CD4-positive, CD25-positive, alpha-beta regulatory T cell (primary cell): ENCODE data around the gene PARP4. TPM values are rescaled to one million over a fixed set of nuclear protein-coding genes. Genes with fewer than 3 reads are reported as not detected.
"Not testable (repeated sequence)": the region's sequence is repeated elsewhere in the genome, so short reads cannot be mapped to it uniquely, and the experiment has no call there.

Source experiments
- ATAC-seq, 2 donors: fragments of 150-1000 bp; cut with Tn5 transposase; one replicate each; pipeline ENCODE4 v1.10.0; 2021; ENCODE audit warnings: low read depth in 2 of 2, moderate number of reproducible peaks in 2 of 2, moderate library complexity in 1 of 2
- DNase-seq, 3 donors: peaks; one replicate each; pipeline versions ENCODE4 v3.0.0 to v3.0.0-alpha.2; 2012 to 2022; ENCODE audit warnings: mixed read lengths in 1 of 3
- H3K27ac ChIP-seq: one replicate; pipeline ENCODE4 v1.7.0; 2013; ENCODE audit warnings: mild to moderate bottlenecking, low read length; ENCODE audit not compliant: insufficient read depth, poor library complexity, severe bottlenecking
- H3K27me3 ChIP-seq: one replicate; pipeline ENCODE4 v1.7.0; 2013; ENCODE audit warnings: low read length; ENCODE audit not compliant: control insufficient read depth, insufficient read depth
- H3K36me3 ChIP-seq: one replicate; pipeline ENCODE4 v1.7.0; 2013; ENCODE audit warnings: mild to moderate bottlenecking, low read length, moderate library complexity; ENCODE audit not compliant: control insufficient read depth, insufficient read depth
- H3K4me1 ChIP-seq: 2 replicates; pipeline ENCODE4 v1.7.0; 2013; ENCODE audit warnings: mild to moderate bottlenecking, low read length; ENCODE audit not compliant: insufficient read depth, control insufficient read depth, poor library complexity, severe bottlenecking
- H3K4me3 ChIP-seq: one replicate; pipeline ENCODE4 v1.7.0; 2013; ENCODE audit warnings: low read depth, mild to moderate bottlenecking, low read length, moderate library complexity
- H3K9me3 ChIP-seq, 2 experiments: 1 replicate in 1 of 2; 2 replicates in 1 of 2; pipeline ENCODE4 v1.7.0; 2013; ENCODE audit warnings: low read length in 2 of 2, mild to moderate bottlenecking in 1 of 2, moderate library complexity in 1 of 2; ENCODE audit not compliant: control insufficient read depth in 2 of 2
- H3K27ac Mint-ChIP-seq, 3 donors: one replicate each; pipeline ENCODE4 v1.8.0; 2020 to 2022; ENCODE audit warnings: mild to moderate bottlenecking in 3 of 3, mixed read lengths in 3 of 3, moderate library complexity in 2 of 3
- H3K27me3 Mint-ChIP-seq: one replicate; pipeline ENCODE4 v1.8.0; 2022; ENCODE audit warnings: mild to moderate bottlenecking, mixed read lengths
- H3K36me3 Mint-ChIP-seq: one replicate; pipeline ENCODE4 v1.8.0; 2020; ENCODE audit warnings: mixed read lengths
- H3K4me1 Mint-ChIP-seq, 4 donors: one replicate each; pipeline ENCODE4 v1.8.0; 2020 to 2022; ENCODE audit warnings: mixed read lengths in 4 of 4, mild to moderate bottlenecking in 1 of 4
- H3K4me3 Mint-ChIP-seq, 4 donors: one replicate each; pipeline ENCODE4 v1.8.0; 2020 to 2022; ENCODE audit warnings: mild to moderate bottlenecking in 4 of 4, mixed read lengths in 4 of 4, moderate library complexity in 3 of 4
- H3K9me3 Mint-ChIP-seq, 7 donors: one replicate each; pipeline ENCODE4 v1.8.0; 2020 to 2022; ENCODE audit warnings: mixed read lengths in 7 of 7, mild to moderate bottlenecking in 3 of 7, moderate library complexity in 2 of 7
- polyA plus RNA-seq, 4 donors: library from polyadenylated mRNA; unstranded; fragments of 300-500 nt; fragmentation: Illumina TruSeq; gene quantifications; one replicate each; pipeline ENCODE4 v1.2.3, GENCODE V29; 2021
- total RNA-seq: library from RNA; stranded (reverse); gene quantifications from one replicate; pipeline ENCODE4 v1.2.3, GENCODE V29; 2022

The PARP4 gene
- total and polyA plus RNA-seq, 5 donors from 2014 or later = 61.4 to 71.8 (median 64.4) TPM

- no peaks in the 10 kb centered on the region for H3K9me3 ChIP-seq
- Mint-ChIP-seq H3K36me3 (peaks cover 44% of the 10 kb centered on the region), H3K27ac (peak overlapping the region in 2 of 3 donors; percentile 82 to 88), H3K4me1 (peaks cover 24 to 32% (median 29%) of the 10 kb centered on the region in 4 donors), H3K4me3 (peak overlapping the region in 1 of 4 donors; percentile 70), H3K9me3 (no peaks in the 10 kb centered on the region), H3K27me3 (no peaks in the 10 kb centered on the region)
- ATAC-seq = no peak
- peaks cover 62% of the 10 kb centered on the region for H3K36me3 ChIP-seq
- no peaks in the 10 kb centered on the region for H3K27me3 ChIP-seq
- no peak overlapping the region for H3K27ac ChIP-seq
- DNase-seq = no peak
- H3K4me3 ChIP-seq = no peak overlapping the region
- no peaks in the 10 kb centered on the region for H3K4me1 ChIP-seq
Observed at GRCh38 chr13:24459726-24460125, 52.9 kb downstream of the PARP4 start.

GRCh38 chr13:24459234-24459633 lies 53.3 kb downstream of the PARP4 start:
- Histone ChIP-seq H3K4me1 (no peaks in the 10 kb centered on the region), H3K9me3 (no peaks in the 10 kb centered on the region), H3K36me3 (peaks cover 67% of the 10 kb centered on the region), H3K27ac (no peak overlapping the region), H3K4me3 (no peak overlapping the region), H3K27me3 (no peaks in the 10 kb centered on the region)
- Mint-ChIP-seq H3K27ac (peak overlapping the region in 2 of 3 donors; percentile 82 to 88), H3K4me3 (no peak overlapping the region), H3K27me3 (no peaks in the 10 kb centered on the region), H3K36me3 (peaks cover 44% of the 10 kb centered on the region), H3K9me3 (no peaks in the 10 kb centered on the region), H3K4me1 (peaks cover 21 to 32% (median 25%) of the 10 kb centered on the region in 4 donors)
- ATAC-seq = no peak
- peak in 1 of 3 donors; percentile 60 for DNase-seq

GRCh38 chr13:24458736-24459135 lies 53.8 kb downstream of the PARP4 start:
- no peaks in the 10 kb centered on the region for H3K9me3 ChIP-seq
- H3K36me3 Mint-ChIP-seq = peaks cover 41% of the 10 kb centered on the region
- no peaks in the 10 kb centered on the region for H3K9me3 Mint-ChIP-seq
- H3K4me1 ChIP-seq = no peaks in the 10 kb centered on the region
- H3K27me3 ChIP-seq = no peaks in the 10 kb centered on the region
- ATAC-seq (no peak), DNase-seq (no peak)
- H3K27ac Mint-ChIP-seq = peak overlapping the region in 1 of 3 donors; percentile 8
- peaks cover 72% of the 10 kb centered on the region for H3K36me3 ChIP-seq
- H3K4me3 Mint-ChIP-seq = no peak overlapping the region
- no peak overlapping the region for H3K4me3 ChIP-seq
- no peak overlapping the region for H3K27ac ChIP-seq
- peaks cover 16 to 31% (median 20%) of the 10 kb centered on the region in 4 donors for H3K4me1 Mint-ChIP-seq
- no peaks in the 10 kb centered on the region for H3K27me3 Mint-ChIP-seq

- no peaks in the 10 kb centered on the region for H3K27me3 ChIP-seq
- no peak overlapping the region for H3K27ac Mint-ChIP-seq
- no peaks in the 10 kb centered on the region for H3K27me3 Mint-ChIP-seq
- ATAC-seq (no peak), DNase-seq (no peak)
- H3K36me3 Mint-ChIP-seq = peaks cover 39% of the 10 kb centered on the region
- peaks cover 4 to 14% (median 10%) of the 10 kb centered on the region in 4 donors for H3K4me1 Mint-ChIP-seq
- H3K4me3 Mint-ChIP-seq = no peak overlapping the region
- H3K4me1 ChIP-seq = no peaks in the 10 kb centered on the region
- no peaks in the 10 kb centered on the region for H3K9me3 Mint-ChIP-seq
- no peak overlapping the region for H3K4me3 ChIP-seq
- peaks cover 82% of the 10 kb centered on the region for H3K36me3 ChIP-seq
- no peak overlapping the region for H3K27ac ChIP-seq
- no peaks in the 10 kb centered on the region for H3K9me3 ChIP-seq
Observed at GRCh38 chr13:24456396-24456795, 56.2 kb downstream of the PARP4 start.

- no peaks in the 10 kb centered on the region for H3K9me3 Mint-ChIP-seq
- H3K27ac Mint-ChIP-seq = no peak overlapping the region
- Histone ChIP-seq H3K4me3 (no peak overlapping the region), H3K4me1 (no peaks in the 10 kb centered on the region), H3K9me3 (no peaks in the 10 kb centered on the region), H3K27ac (no peak overlapping the region), H3K36me3 (peaks cover 83% of the 10 kb centered on the region), H3K27me3 (no peaks in the 10 kb centered on the region)
- no peaks in the 10 kb centered on the region for H3K27me3 Mint-ChIP-seq
- H3K4me3 Mint-ChIP-seq = no peak overlapping the region
- peaks cover 51% of the 10 kb centered on the region for H3K36me3 Mint-ChIP-seq
- DNase-seq (no peak), ATAC-seq (no peak)
- peaks cover 0 to 6% (median 3%) of the 10 kb centered on the region in 4 donors for H3K4me1 Mint-ChIP-seq
Observed at GRCh38 chr13:24454056-24454455, 58.5 kb downstream of the PARP4 start.

GRCh38 chr13:24452044-24452443 lies 60.5 kb downstream of the PARP4 start:
- Mint-ChIP-seq H3K27me3 (no peaks in the 10 kb centered on the region), H3K27ac (no peak overlapping the region)
- peaks cover 83% of the 10 kb centered on the region for H3K36me3 ChIP-seq

GRCh38 chr13:24450530-24450929 lies 62.0 kb downstream of the PARP4 start:
- H3K9me3 Mint-ChIP-seq = no peaks in the 10 kb centered on the region
- Histone ChIP-seq H3K4me1 (no peaks in the 10 kb centered on the region), H3K27me3 (no peaks in the 10 kb centered on the region), H3K4me3 (no peak overlapping the region), H3K36me3 (peaks cover 84% of the 10 kb centered on the region), H3K9me3 (no peaks in the 10 kb centered on the region), H3K27ac (no peak overlapping the region)
- no peak for DNase-seq
- no peaks in the 10 kb centered on the region for H3K27me3 Mint-ChIP-seq
- no peak overlapping the region for H3K4me3 Mint-ChIP-seq
- H3K36me3 Mint-ChIP-seq = peaks cover 58% of the 10 kb centered on the region
- peak overlapping the region in 1 of 3 donors; percentile 49 for H3K27ac Mint-ChIP-seq
- no peak for ATAC-seq
- H3K4me1 Mint-ChIP-seq = peaks cover 0 to 3% (median 1%) of the 10 kb centered on the region in 4 donors

More at GRCh38 chr13:24452044-24452443, 60.5 kb downstream of the PARP4 start:
- H3K36me3 Mint-ChIP-seq = peaks cover 57% of the 10 kb centered on the region
- H3K27me3 ChIP-seq = no peaks in the 10 kb centered on the region
- peaks cover 0 to 2% (median 0%) of the 10 kb centered on the region in 4 donors for H3K4me1 Mint-ChIP-seq
- no peak for DNase-seq
- H3K9me3 Mint-ChIP-seq = no peaks in the 10 kb centered on the region
- no peak for ATAC-seq
- H3K4me3 ChIP-seq = no peak overlapping the region
- no peaks in the 10 kb centered on the region for H3K4me1 ChIP-seq
- H3K9me3 ChIP-seq = no peaks in the 10 kb centered on the region
- H3K27ac ChIP-seq = no peak overlapping the region
- no peak overlapping the region for H3K4me3 Mint-ChIP-seq

GRCh38 chr13:24444851-24445250 lies 67.7 kb downstream of the PARP4 start:
- H3K9me3 ChIP-seq, H3K4me1 Mint-ChIP-seq, H3K27me3 Mint-ChIP-seq, H3K4me3 ChIP-seq, H3K9me3 Mint-ChIP-seq, H3K27ac ChIP-seq, H3K4me1 ChIP-seq, ATAC-seq, H3K4me3 Mint-ChIP-seq, H3K27me3 ChIP-seq, H3K27ac Mint-ChIP-seq, DNase-seq: not testable (repeated sequence)
- peaks cover 88% of the 10 kb centered on the region for H3K36me3 ChIP-seq
- H3K36me3 Mint-ChIP-seq = peaks cover 59% of the 10 kb centered on the region
